Measurements from ENCODE around the gene SLC6A8.
"Not testable (repeated sequence)": the region's sequence is repeated elsewhere in the genome, so short reads cannot be mapped to it uniquely, and the experiment has no call there.

The SLC6A8 gene

GRCh38 chrX:153739754-153740486, 52.2 kb downstream of the SLC6A8 start:
- POLR2A ChIA-PET: interaction anchor here (0.6 kb wide), 1 partner anchor 777 kb away, joined by 4 read pairs; no protein-coding TSS in a partner anchor
- CTCF ChIA-PET: no interaction called here
- no peak for TF ChIP-seq CTCF (IDR thresholded peaks at IDR 0.05; ENCODE audit: insufficient read depth, low read length, missing control alignments)
- no peak overlapping the region for H3K4me3 ChIP-seq (ENCODE audit: low read depth, low read length)
- no peak for DNase-seq (ENCODE audit: low read depth, low spot score)

- ChIA-PET POLR2A (interaction anchor here (0.6 kb wide), 1 partner anchor 776 kb away, joined by 4 read pairs; no protein-coding TSS in a partner anchor), CTCF (no interaction called here)
- TF ChIP-seq CTCF (IDR thresholded peaks at IDR 0.05; ENCODE audit: insufficient read depth, low read length, missing control alignments): no peak
Observed at GRCh38 chrX:153740631-153741222, 53.0 kb downstream of the SLC6A8 start.

GRCh38 chrX:153741446-153741845, 53.7 kb downstream of the SLC6A8 start:
- CTCF ChIA-PET: no interaction called here
- POLR2A ChIA-PET: no interaction called here

More at GRCh38 chrX:153740631-153741222, 53.0 kb downstream of the SLC6A8 start:
- DNase-seq (ENCODE audit: low read depth, low spot score): no peak
- no peak overlapping the region for H3K4me3 ChIP-seq (ENCODE audit: low read depth, low read length)

GRCh38 chrX:153742111-153742510, 54.4 kb downstream of the SLC6A8 start:
- H3K4me3 ChIP-seq (ENCODE audit: low read depth, low read length); POLR2A ChIA-PET; DNase-seq (ENCODE audit: low read depth, low spot score); CTCF ChIA-PET: not testable (repeated sequence)

More at GRCh38 chrX:153741446-153741845, 53.7 kb downstream of the SLC6A8 start:
- TF ChIP-seq CTCF (IDR thresholded peaks at IDR 0.05; ENCODE audit: insufficient read depth, low read length, missing control alignments): no peak
- no peak for DNase-seq (ENCODE audit: low read depth, low spot score)
- H3K4me3 ChIP-seq (ENCODE audit: low read depth, low read length): no peak overlapping the region

GRCh38 chrX:153742796-153743467, 55.2 kb downstream of the SLC6A8 start:
- CTCF ChIA-PET; POLR2A ChIA-PET; H3K4me3 ChIP-seq (ENCODE audit: low read depth, low read length): not testable (repeated sequence)

GRCh38 chrX:153743468-153744209, 55.9 kb downstream of the SLC6A8 start:
- H3K4me3 ChIP-seq (ENCODE audit: low read depth, low read length); POLR2A ChIA-PET; DNase-seq (ENCODE audit: low read depth, low spot score): not testable (repeated sequence)
- CTCF ChIA-PET: interaction anchor here (0.6 to 1.4 kb wide), 3 partner anchors 9 to 17 kb away, joined by 3 to 4 read pairs (median 3); no protein-coding TSS in a partner anchor

More at GRCh38 chrX:153742796-153743467, 55.2 kb downstream of the SLC6A8 start:
- DNase-seq (ENCODE audit: low read depth, low spot score): not testable (repeated sequence)

- no peak overlapping the region for H3K4me3 ChIP-seq (ENCODE audit: low read depth, low read length)
- CTCF ChIA-PET: interaction anchor here (0.6 to 1.4 kb wide), 3 partner anchors 10 to 18 kb away, joined by 3 to 4 read pairs (median 3); no protein-coding TSS in a partner anchor
- peak; percentile 45 for TF ChIP-seq CTCF (IDR thresholded peaks at IDR 0.05; ENCODE audit: insufficient read depth, low read length, missing control alignments)
- POLR2A ChIA-PET: interaction anchor here (0.7 kb wide), 1 partner anchor 76 kb away, joined by 3 read pairs; no protein-coding TSS in a partner anchor
- DNase-seq (ENCODE audit: low read depth, low spot score): no peak
Observed at GRCh38 chrX:153744210-153745066, 56.7 kb downstream of the SLC6A8 start.

GRCh38 chrX:153745067-153745433, 57.3 kb downstream of the SLC6A8 start:
- H3K4me3 ChIP-seq (ENCODE audit: low read depth, low read length); DNase-seq (ENCODE audit: low read depth, low spot score): not testable (repeated sequence)
- ChIA-PET POLR2A (interaction anchor here (0.7 kb wide), 1 partner anchor 77 kb away, joined by 3 read pairs; no protein-coding TSS in a partner anchor), CTCF (interaction anchor here (1.4 kb wide), 2 partner anchors 11 to 18 kb away, joined by 3 to 4 read pairs; no protein-coding TSS in a partner anchor)
